ENCODE measurements around the gene SGTA.

The SGTA gene

GRCh38 chr19:2797280-2797679, 14.2 kb upstream of the SGTA start:
- Histone ChIP-seq H3K4me3 (ENCODE audit: low read length, poor library complexity, severe bottlenecking) (no peak overlapping the region), H3K4me2 (ENCODE audit: low read depth, low read length, poor library complexity, severe bottlenecking) (no peak overlapping the region), H3F3A (ENCODE audit: low read depth) (no peaks in the 10 kb centered on the region), H4K20me1 (ENCODE audit: insufficient read depth, low read length, poor library complexity, severe bottlenecking) (no peaks in the 10 kb centered on the region), H3K9me3 (ENCODE audit: insufficient read depth, low read depth, low read length) (no peaks in the 10 kb centered on the region), H3K9ac (ENCODE audit: low read depth, low read length, poor library complexity, severe bottlenecking) (no peak overlapping the region), H3K79me2 (ENCODE audit: insufficient read depth, low read length) (no peaks in the 10 kb centered on the region), H3K27me3 (ENCODE audit: insufficient read depth, low read length, poor library complexity, severe bottlenecking) (no peaks in the 10 kb centered on the region), H3K4me1 (ENCODE audit: insufficient read depth, low read length, poor library complexity, severe bottlenecking) (no peaks in the 10 kb centered on the region), H3K9me2 (replicated peaks; ENCODE audit: low read depth, low read length) (no peaks in the 10 kb centered on the region), H3K36me3 (ENCODE audit: insufficient read depth, low read length) (peaks cover 21% of the 10 kb centered on the region; the same call in 1 of the 2 replicates), H2AFZ (ENCODE audit: low read length) (no peak overlapping the region)
- TF ChIP-seq, protein P1, sequence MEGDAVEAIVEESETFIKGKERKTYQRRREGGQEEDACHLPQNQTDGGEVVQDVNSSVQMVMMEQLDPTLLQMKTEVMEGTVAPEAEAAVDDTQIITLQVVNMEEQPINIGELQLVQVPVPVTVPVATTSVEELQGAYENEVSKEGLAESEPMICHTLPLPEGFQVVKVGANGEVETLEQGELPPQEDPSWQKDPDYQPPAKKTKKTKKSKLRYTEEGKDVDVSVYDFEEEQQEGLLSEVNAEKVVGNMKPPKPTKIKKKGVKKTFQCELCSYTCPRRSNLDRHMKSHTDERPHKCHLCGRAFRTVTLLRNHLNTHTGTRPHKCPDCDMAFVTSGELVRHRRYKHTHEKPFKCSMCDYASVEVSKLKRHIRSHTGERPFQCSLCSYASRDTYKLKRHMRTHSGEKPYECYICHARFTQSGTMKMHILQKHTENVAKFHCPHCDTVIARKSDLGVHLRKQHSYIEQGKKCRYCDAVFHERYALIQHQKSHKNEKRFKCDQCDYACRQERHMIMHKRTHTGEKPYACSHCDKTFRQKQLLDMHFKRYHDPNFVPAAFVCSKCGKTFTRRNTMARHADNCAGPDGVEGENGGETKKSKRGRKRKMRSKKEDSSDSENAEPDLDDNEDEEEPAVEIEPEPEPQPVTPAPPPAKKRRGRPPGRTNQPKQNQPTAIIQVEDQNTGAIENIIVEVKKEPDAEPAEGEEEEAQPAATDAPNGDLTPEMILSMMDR (conservative IDR thresholded peaks at IDR 0.05; ENCODE audit: low read length): no peak
- TF ChIP-seq EZH2phosphoT487 (IDR thresholded peaks at IDR 0.05; ENCODE audit: borderline replicate concordance): no peak

GRCh38 chr19:2796659-2797266, 13.7 kb upstream of the SGTA start:
- Histone ChIP-seq H3K9me3 (ENCODE audit: insufficient read depth, low read depth, low read length) (no peaks in the 10 kb centered on the region), H3K36me3 (ENCODE audit: insufficient read depth, low read length) (peaks cover 21% of the 10 kb centered on the region; the same call in 1 of the 2 replicates), H2AFZ (ENCODE audit: low read length) (no peak overlapping the region), H3F3A (ENCODE audit: low read depth) (no peaks in the 10 kb centered on the region), H3K27me3 (ENCODE audit: insufficient read depth, low read length, poor library complexity, severe bottlenecking) (no peaks in the 10 kb centered on the region), H3K4me2 (ENCODE audit: low read depth, low read length, poor library complexity, severe bottlenecking) (no peak overlapping the region), H4K20me1 (ENCODE audit: insufficient read depth, low read length, poor library complexity, severe bottlenecking) (no peaks in the 10 kb centered on the region), H3K79me2 (ENCODE audit: insufficient read depth, low read length) (no peaks in the 10 kb centered on the region), H3K4me3 (ENCODE audit: low read length, poor library complexity, severe bottlenecking) (no peak overlapping the region), H3K4me1 (ENCODE audit: insufficient read depth, low read length, poor library complexity, severe bottlenecking) (no peaks in the 10 kb centered on the region), H3K9ac (ENCODE audit: low read depth, low read length, poor library complexity, severe bottlenecking) (no peak overlapping the region), H3K9me2 (replicated peaks; ENCODE audit: low read depth, low read length) (no peaks in the 10 kb centered on the region)
- no peak for TF ChIP-seq EZH2phosphoT487 (IDR thresholded peaks at IDR 0.05; ENCODE audit: borderline replicate concordance)
- TF ChIP-seq, protein P1 (conservative IDR thresholded peaks at IDR 0.05; ENCODE audit: low read length): no peak

- no peaks in the 10 kb centered on the region for H3F3A ChIP-seq (ENCODE audit: low read depth)
- H3K4me3 ChIP-seq (ENCODE audit: low read length, poor library complexity, severe bottlenecking): no peak overlapping the region
- no peaks in the 10 kb centered on the region for H3K9me2 ChIP-seq (replicated peaks; ENCODE audit: low read depth, low read length)
- no peaks in the 10 kb centered on the region for H4K20me1 ChIP-seq (ENCODE audit: insufficient read depth, low read length, poor library complexity, severe bottlenecking)
- peaks cover 19% of the 10 kb centered on the region; the same call in 1 of the 2 replicates for H3K36me3 ChIP-seq (ENCODE audit: insufficient read depth, low read length)
- H3K4me2 ChIP-seq (ENCODE audit: low read depth, low read length, poor library complexity, severe bottlenecking): no peak overlapping the region
- H3K9ac ChIP-seq (ENCODE audit: low read depth, low read length, poor library complexity, severe bottlenecking): no peak overlapping the region
- H3K79me2 ChIP-seq (ENCODE audit: insufficient read depth, low read length): no peaks in the 10 kb centered on the region
- TF ChIP-seq EZH2phosphoT487 (IDR thresholded peaks at IDR 0.05; ENCODE audit: borderline replicate concordance): no peak
- TF ChIP-seq, protein P1 (conservative IDR thresholded peaks at IDR 0.05; ENCODE audit: low read length): no peak
- no peaks in the 10 kb centered on the region for H3K4me1 ChIP-seq (ENCODE audit: insufficient read depth, low read length, poor library complexity, severe bottlenecking)
- H3K27me3 ChIP-seq (ENCODE audit: insufficient read depth, low read length, poor library complexity, severe bottlenecking): no peaks in the 10 kb centered on the region
- no peaks in the 10 kb centered on the region for H3K9me3 ChIP-seq (ENCODE audit: insufficient read depth, low read depth, low read length)
- H2AFZ ChIP-seq (ENCODE audit: low read length): no peak overlapping the region
Measured at GRCh38 chr19:2795827-2796658, 13.0 kb upstream of the SGTA start.
